HepG2 (cell line): ENCODE measurements around the gene TOP3B.

Experiments used
- POLR2A ChIP-seq, 2 experiments: IDR thresholded peaks; 2 replicates each; pipeline ENCODE4 v1.6.1; 2011; ENCODE audit warnings: low read depth in 2 of 2, low read length in 2 of 2, mild to moderate bottlenecking in 1 of 2, moderate library complexity in 1 of 2; ENCODE audit not compliant: insufficient read depth in 1 of 2
- ZNF672 ChIP-seq: sonication (generic); formaldehyde crosslinking; IDR thresholded peaks from 2 replicates; pipeline ENCODE4 v1.8.1; 2022; ENCODE audit warnings: missing genetic modification reagents
- TF ChIP-seq, protein P1 (sequence below): sonication (generic); formaldehyde crosslinking; IDR thresholded peaks from 2 replicates; pipeline ENCODE4 v1.5.0; 2020; ENCODE audit warnings: missing genetic modification reagents

DNA sequence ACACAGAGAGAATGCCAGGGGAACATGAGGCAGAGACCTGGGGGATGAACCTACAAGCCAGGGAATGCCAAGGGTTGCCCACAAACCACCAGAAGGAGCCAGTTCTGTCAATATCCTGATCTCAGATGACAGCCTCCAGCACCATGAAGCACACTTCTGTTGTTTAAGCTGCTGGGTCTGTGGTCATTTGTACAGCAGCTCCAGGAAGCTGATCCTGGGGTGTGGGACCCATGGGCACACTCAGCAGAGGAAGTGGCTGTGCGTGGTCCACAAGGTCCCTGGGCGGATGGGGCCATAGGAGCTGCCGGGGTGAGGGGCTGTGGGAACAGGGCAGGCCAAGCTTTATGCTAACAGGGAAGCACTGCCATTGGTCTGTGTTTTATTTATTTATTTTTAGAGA, 42.1 kb downstream of the TOP3B start:
- TF ChIP-seq ZNF672 (CRISPR knock-in tag) (no peak), POLR2A (IDR thresholded peaks at IDR 0.05; ENCODE audit: insufficient read depth in 1 of 2, low read depth in 2 of 2, low read length in 2 of 2) (no peak)
- TF ChIP-seq, protein P1, sequence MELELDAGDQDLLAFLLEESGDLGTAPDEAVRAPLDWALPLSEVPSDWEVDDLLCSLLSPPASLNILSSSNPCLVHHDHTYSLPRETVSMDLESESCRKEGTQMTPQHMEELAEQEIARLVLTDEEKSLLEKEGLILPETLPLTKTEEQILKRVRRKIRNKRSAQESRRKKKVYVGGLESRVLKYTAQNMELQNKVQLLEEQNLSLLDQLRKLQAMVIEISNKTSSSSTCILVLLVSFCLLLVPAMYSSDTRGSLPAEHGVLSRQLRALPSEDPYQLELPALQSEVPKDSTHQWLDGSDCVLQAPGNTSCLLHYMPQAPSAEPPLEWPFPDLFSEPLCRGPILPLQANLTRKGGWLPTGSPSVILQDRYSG (CRISPR knock-in tag): no peak
